ENCODE measurements around the gene DNTT. TPM values are rescaled to one million over a fixed set of nuclear protein-coding genes. Genes with fewer than 3 reads are reported as not detected.

The DNTT gene
- total and polyA plus RNA-seq, 2 of the 13 experiments (the other 11 are each of a cell fraction or from before 2014, with no cell fraction given) = not detected

DNA sequence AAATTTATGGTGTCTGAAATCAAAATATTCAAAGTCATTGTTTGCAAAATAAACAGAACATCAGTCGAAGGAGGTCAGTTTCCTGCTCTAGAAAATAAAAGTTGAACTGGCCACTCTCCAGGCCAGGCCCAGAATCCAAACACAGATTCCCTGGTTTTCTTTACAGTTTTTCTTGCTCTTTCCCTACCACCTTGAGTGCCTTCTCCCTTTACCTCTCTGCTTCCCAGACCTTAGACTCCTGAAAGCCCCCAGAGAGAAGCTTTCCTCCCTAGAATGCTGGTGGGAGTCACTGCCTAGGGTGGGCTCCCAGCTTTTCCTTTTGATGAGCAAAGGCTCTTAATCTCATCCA lies 6.1 kb downstream of the DNTT start:
- Histone ChIP-seq H3K79me2 (ENCODE audit: insufficient read depth, low read length) (no peaks in the 10 kb centered on the region), H3K4me2 (ENCODE audit: low read depth, low read length) (no peak overlapping the region), H3K9ac (ENCODE audit: insufficient read depth, low read depth, low read length) (no peak overlapping the region), H4K20me1 (ENCODE audit: insufficient read depth, low read length) (no peaks in the 10 kb centered on the region), H3K9me3 (ENCODE audit: low read length) (no peaks in the 10 kb centered on the region), H3K27me3 (ENCODE audit: control insufficient read depth in 1 of 2, insufficient read depth in 2 of 2, low read length in 2 of 2) (no peaks in the 10 kb centered on the region; a peak in 1 of 5 replicates), H3K4me3 (replicated peaks in 1 of 3; ENCODE audit: insufficient read depth in 1 of 3, low read depth in 2 of 3, low read length in 3 of 3) (no peak overlapping the region), H3K36me3 (replicated peaks in 1 of 2; ENCODE audit: control insufficient read depth in 1 of 2, insufficient read depth in 2 of 2, low read length in 2 of 2) (no peaks in the 10 kb centered on the region), H2AFZ (ENCODE audit: low read length) (no peak overlapping the region), H3K4me1 (ENCODE audit: insufficient read depth, low read length) (no peaks in the 10 kb centered on the region), H3K27ac (ENCODE audit: extremely low read length, insufficient read depth, low read length) (no peak overlapping the region)
- BruUV-seq (replicated peaks) = no TSS peak
- FAIRE-seq (no peak), DNase-seq (ENCODE audit: low spot score) (no peak), ATAC-seq (no peak)
- intact Hi-C loops (cut with micrococcal nuclease; ENCODE audit: unreplicated experiment) = no loop called here
- CTCF ChIA-PET (ENCODE audit: low intra/inter-chr PET ratio, low total read pairs) = no interaction called here
- in situ Hi-C loops (cut with HindIII; ENCODE audit: extremely low pct_ligation_motif_present, low pct_unique_long_range_greater_than_20kb) = no loop called here
- TF ChIP-seq ZNF382 (CRISPR knock-in tag; IDR thresholded peaks at IDR 0.05; ENCODE audit: borderline replicate concordance) = no peak
- no peak for TF ChIP-seq ZNF567 (CRISPR knock-in tag; IDR thresholded peaks at IDR 0.05; ENCODE audit: borderline replicate concordance)
- TF ChIP-seq GATAD2A (CRISPR knock-in tag; IDR thresholded peaks at IDR 0.05) = no peak
- no peak for TF ChIP-seq RBM39 (IDR thresholded peaks at IDR 0.05; ENCODE audit: low read depth, low read length, poor library complexity, severe bottlenecking)
- TF ChIP-seq ZNF816 (CRISPR knock-in tag; IDR thresholded peaks at IDR 0.05; ENCODE audit: borderline replicate concordance) = no peak
- TF ChIP-seq, protein P1, sequence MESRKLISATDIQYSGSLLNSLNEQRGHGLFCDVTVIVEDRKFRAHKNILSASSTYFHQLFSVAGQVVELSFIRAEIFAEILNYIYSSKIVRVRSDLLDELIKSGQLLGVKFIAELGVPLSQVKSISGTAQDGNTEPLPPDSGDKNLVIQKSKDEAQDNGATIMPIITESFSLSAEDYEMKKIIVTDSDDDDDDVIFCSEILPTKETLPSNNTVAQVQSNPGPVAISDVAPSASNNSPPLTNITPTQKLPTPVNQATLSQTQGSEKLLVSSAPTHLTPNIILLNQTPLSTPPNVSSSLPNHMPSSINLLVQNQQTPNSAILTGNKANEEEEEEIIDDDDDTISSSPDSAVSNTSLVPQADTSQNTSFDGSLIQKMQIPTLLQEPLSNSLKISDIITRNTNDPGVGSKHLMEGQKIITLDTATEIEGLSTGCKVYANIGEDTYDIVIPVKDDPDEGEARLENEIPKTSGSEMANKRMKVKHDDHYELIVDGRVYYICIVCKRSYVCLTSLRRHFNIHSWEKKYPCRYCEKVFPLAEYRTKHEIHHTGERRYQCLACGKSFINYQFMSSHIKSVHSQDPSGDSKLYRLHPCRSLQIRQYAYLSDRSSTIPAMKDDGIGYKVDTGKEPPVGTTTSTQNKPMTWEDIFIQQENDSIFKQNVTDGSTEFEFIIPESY (CRISPR knock-in tag; IDR thresholded peaks at IDR 0.05) = no peak
- no peak for TF ChIP-seq HNRNPLL (IDR thresholded peaks at IDR 0.05; ENCODE audit: low read depth, low read length, poor library complexity, severe bottlenecking)
- no peak for TF ChIP-seq GTF2F1 (IDR thresholded peaks at IDR 0.05; ENCODE audit: low read length)
- TF ChIP-seq ZNF549 (CRISPR knock-in tag; IDR thresholded peaks at IDR 0.05) = no peak
- no peak for TF ChIP-seq ZNF562 (CRISPR knock-in tag; IDR thresholded peaks at IDR 0.05; ENCODE audit: borderline replicate concordance)
- TF ChIP-seq CENPX (CRISPR knock-in tag; IDR thresholded peaks at IDR 0.05) = no peak
- TF ChIP-seq FOXM1 (CRISPR knock-in tag; IDR thresholded peaks at IDR 0.05) = no peak
- POLR2A ChIA-PET = no interaction called here
- WGBS (ENCODE audit: low lambda C conversion rate) = 0% methylated on average over 1 of the region's 1 CpG
